WTC11 (cell line): ENCODE measurements around the gene AQP7. TPM values are rescaled to one million over a fixed set of nuclear protein-coding genes. Genes with fewer than 3 reads are reported as not detected.

Experiments used
- ATAC-seq: fragments of 200-7000 bp; cut with Tn5 transposase; 2 replicates; pipeline ENCODE4 v1.10.0; 2021; ENCODE audit warnings: mild to moderate bottlenecking, moderate library complexity
- CTCF ChIA-PET: fragments of 300-600 bp; sonication (Branson Sonifier 250); formaldehyde crosslinking; loops from one replicate; lab custom pipeline; 2021; ENCODE audit warnings: antibody characterized with exemption; lab: Charles Lee
- POLR2A ChIA-PET: fragments of 350-600 bp; sonication (Branson Sonifier 250); formaldehyde crosslinking; loops from one replicate; lab custom pipeline; 2021; ENCODE audit warnings: antibody characterized with exemption; lab: Charles Lee
- DNase-seq: peaks from one replicate; pipeline ENCODE4 v3.0.0; 2021; ENCODE audit warnings: low spot score
- H3K27ac Mint-ChIP-seq: 2 replicates; pipeline ENCODE4 v1.8.0; 2021; ENCODE audit warnings: mixed read lengths
- H3K27me3 Mint-ChIP-seq: 2 replicates; pipeline ENCODE4 v1.8.0; 2021; ENCODE audit warnings: low read depth, mild to moderate bottlenecking, moderate library complexity, mixed read lengths
- H3K36me3 Mint-ChIP-seq: 2 replicates; pipeline ENCODE4 v1.8.0; 2021; ENCODE audit warnings: mixed read lengths
- H3K4me1 Mint-ChIP-seq: 2 replicates; pipeline ENCODE4 v1.8.0; 2022; ENCODE audit warnings: mixed read lengths
- H3K4me3 Mint-ChIP-seq: 2 replicates; pipeline ENCODE4 v1.8.0; 2021; ENCODE audit warnings: mild to moderate bottlenecking, moderate library complexity, mixed read lengths
- H3K9me3 Mint-ChIP-seq: 2 replicates; pipeline ENCODE4 v1.8.0; 2021; ENCODE audit warnings: mixed read lengths
- AR ChIP-seq: fragments of 250-450 bp; sonication (Bioruptor Pico); IDR thresholded peaks from 2 replicates; pipeline ENCODE4 v1.9.0; 2021; ENCODE audit warnings: mild to moderate bottlenecking
- CBFB ChIP-seq: sonication (generic); formaldehyde crosslinking; IDR thresholded peaks from 2 replicates; pipeline ENCODE4 v1.8.1; 2022; ENCODE audit warnings: mild to moderate bottlenecking, low read depth, missing genetic modification reagents
- CDX4 ChIP-seq: fragments of 250-450 bp; sonication (Bioruptor Pico); IDR thresholded peaks from 2 replicates; pipeline ENCODE4 v1.9.0; 2021; ENCODE audit warnings: moderate library complexity, mild to moderate bottlenecking, inconsistent platforms, borderline replicate concordance
- EMX1 ChIP-seq: fragments of 250-450 bp; sonication (Bioruptor Pico); IDR thresholded peaks from 2 replicates; pipeline ENCODE4 v1.8.0; 2021; ENCODE audit warnings: mild to moderate bottlenecking
- FOXJ3 ChIP-seq: sonication (generic); formaldehyde crosslinking; IDR thresholded peaks from 2 replicates; pipeline ENCODE4 v1.9.0; 2021; ENCODE audit warnings: missing genetic modification reagents, mild to moderate bottlenecking, borderline replicate concordance
- FOXP4 ChIP-seq: sonication (generic); formaldehyde crosslinking; IDR thresholded peaks from 2 replicates; pipeline ENCODE4 v1.8.0; 2022; ENCODE audit warnings: mild to moderate bottlenecking, missing genetic modification reagents
- MXD4 ChIP-seq: fragments of 250-450 bp; sonication (Bioruptor Pico); IDR thresholded peaks from 2 replicates; pipeline ENCODE4 v1.8.0; 2021; ENCODE audit warnings: mild to moderate bottlenecking, moderate library complexity, borderline replicate concordance
- MYBL2 ChIP-seq: sonication (generic); formaldehyde crosslinking; IDR thresholded peaks from 2 replicates; pipeline ENCODE4 v1.8.1; 2023; ENCODE audit warnings: mild to moderate bottlenecking, moderate library complexity, missing genetic modification reagents
- NFATC4 ChIP-seq: fragments of 250-450 bp; sonication (Bioruptor Pico); IDR thresholded peaks from 2 replicates; pipeline ENCODE4 v1.9.0; 2021; ENCODE audit warnings: mild to moderate bottlenecking
- OVOL2 ChIP-seq: fragments of 250-450 bp; sonication (Bioruptor Pico); IDR thresholded peaks from 2 replicates; pipeline ENCODE4 v1.9.0; 2021; ENCODE audit warnings: mild to moderate bottlenecking, borderline replicate concordance
- PRRX2 ChIP-seq: fragments of 250-450 bp; sonication (Bioruptor Pico); IDR thresholded peaks from 2 replicates; pipeline ENCODE4 v1.8.0; 2021; ENCODE audit warnings: mild to moderate bottlenecking
- USF1 ChIP-seq: sonication (generic); formaldehyde crosslinking; IDR thresholded peaks from 2 replicates; pipeline ENCODE4 v1.8.0; 2022; ENCODE audit warnings: mild to moderate bottlenecking, missing genetic modification reagents
- ZNF121 ChIP-seq: sonication (generic); formaldehyde crosslinking; IDR thresholded peaks from 2 replicates; pipeline ENCODE4 v1.8.0; 2023; ENCODE audit warnings: missing genetic modification reagents
- ZNF219 ChIP-seq: sonication (generic); formaldehyde crosslinking; IDR thresholded peaks from 2 replicates; pipeline ENCODE4 v1.8.0; 2023; ENCODE audit warnings: missing genetic modification reagents, mild to moderate bottlenecking, borderline replicate concordance
- ZNF396 ChIP-seq: fragments of 250-450 bp; sonication (Bioruptor Pico); IDR thresholded peaks from 2 replicates; pipeline ENCODE4 v1.8.0; 2021; ENCODE audit warnings: mild to moderate bottlenecking, moderate library complexity, borderline replicate concordance
- ZNF423 ChIP-seq: fragments of 250-450 bp; sonication (Bioruptor Pico); IDR thresholded peaks from 2 replicates; pipeline ENCODE4 v2.1.2; 2022; ENCODE audit warnings: mild to moderate bottlenecking, moderate library complexity
- ZNF512 ChIP-seq: sonication (generic); formaldehyde crosslinking; IDR thresholded peaks from 2 replicates; pipeline ENCODE4 v1.8.1; 2022; ENCODE audit warnings: missing genetic modification reagents, borderline replicate concordance
- total RNA-seq: library from RNA; stranded (reverse); gene quantifications from 3 replicates; pipeline ENCODE4 v1.2.3, GENCODE V29; 2021

Gene AQP7
- total RNA-seq, 1 experiment from 2014 or later: 0.17 TPM

GRCh38 chr9:33437898-33438297 lies 35.5 kb upstream of the AQP7 start:
- ATAC-seq (no peak), DNase-seq (no peak)
- Mint-ChIP-seq H3K9me3 (no peaks in the 10 kb centered on the region), H3K27ac (no peak overlapping the region), H3K36me3 (no peaks in the 10 kb centered on the region), H3K4me3 (no peak overlapping the region), H3K4me1 (peaks cover 17% of the 10 kb centered on the region), H3K27me3 (no peaks in the 10 kb centered on the region)
- TF ChIP-seq FOXJ3 (CRISPR knock-in tag) (no peak), NFATC4 (CRISPR knock-in tag) (no peak), FOXP4 (CRISPR knock-in tag) (no peak), ZNF396 (no peak), USF1 (CRISPR knock-in tag) (no peak), ZNF423 (CRISPR knock-in tag) (no peak), CBFB (CRISPR knock-in tag) (no peak), PRRX2 (no peak), ZNF512 (CRISPR knock-in tag) (no peak), ZNF121 (CRISPR knock-in tag) (no peak), EMX1 (CRISPR knock-in tag) (no peak), OVOL2 (CRISPR knock-in tag) (no peak), CDX4 (no peak), ZNF219 (CRISPR knock-in tag) (no peak), MXD4 (no peak), MYBL2 (CRISPR knock-in tag) (no peak)
- ChIA-PET POLR2A (no interaction called here), CTCF (interaction anchor here (0.6 to 8.5 kb wide), 6 partner anchors 10 to 64 kb away, joined by 4 to 69 read pairs (median 17); partner anchors contain the start of gene AQP3)

- TF ChIP-seq AR (CRISPR knock-in tag): no peak
- TF ChIP-seq, all 79 proteins: peak for 0
- no peak for DNase-seq
- no peak for ATAC-seq
- H3K4me3 Mint-ChIP-seq: no peak overlapping the region
- H3K4me1 Mint-ChIP-seq: peaks cover 17% of the 10 kb centered on the region
- CTCF ChIA-PET: interaction anchor here (0.6 to 8.5 kb wide), 6 partner anchors 10 to 62 kb away, joined by 4 to 69 read pairs (median 17); partner anchors contain the start of gene AQP3
- H3K27ac Mint-ChIP-seq: no peak overlapping the region
- no peaks in the 10 kb centered on the region for H3K27me3 Mint-ChIP-seq
- POLR2A ChIA-PET: no interaction called here
- no peaks in the 10 kb centered on the region for H3K9me3 Mint-ChIP-seq
- H3K36me3 Mint-ChIP-seq: no peaks in the 10 kb centered on the region
Measured at GRCh38 chr9:33437205-33437604, 34.8 kb upstream of the AQP7 start.
